Measurements from ENCODE around the gene UBE2E2. TPM values are rescaled to one million over a fixed set of nuclear protein-coding genes. Genes with fewer than 3 reads are reported as not detected.

UBE2E2 gene
- total and polyA plus RNA-seq, 2 experiments from 2014 or later, result 140 to 246 TPM

DNA sequence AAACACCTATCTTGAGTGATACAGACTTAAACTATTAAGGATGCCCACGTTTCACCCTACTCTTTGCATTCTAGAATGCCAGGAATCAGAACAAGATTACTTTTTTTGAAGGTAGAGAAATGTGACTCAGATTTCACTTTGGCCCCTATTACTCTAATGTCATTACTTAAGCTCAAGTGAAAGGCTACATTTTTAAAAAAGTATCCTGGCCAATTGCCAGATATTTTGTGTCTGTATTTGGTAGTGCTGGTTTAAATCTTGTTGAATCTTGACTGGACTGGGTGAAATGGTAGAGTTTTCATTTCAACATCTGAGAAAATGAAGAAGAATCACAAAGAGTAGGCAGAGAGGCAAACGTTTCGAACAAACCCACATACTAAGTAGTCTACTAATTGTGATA, 384.4 kb downstream of the UBE2E2 start:
- Histone ChIP-seq H3K27me3 (no peaks in the 10 kb centered on the region), H3K27ac (no peak overlapping the region), H3K4me1 (ENCODE audit: low read depth) (peaks cover 19% of the 10 kb centered on the region), H3K36me3 (no peaks in the 10 kb centered on the region), H3K4me3 (no peak overlapping the region), H3K9me3 (ENCODE audit: low read depth) (no peaks in the 10 kb centered on the region)
- TF ChIP-seq, protein P1, sequence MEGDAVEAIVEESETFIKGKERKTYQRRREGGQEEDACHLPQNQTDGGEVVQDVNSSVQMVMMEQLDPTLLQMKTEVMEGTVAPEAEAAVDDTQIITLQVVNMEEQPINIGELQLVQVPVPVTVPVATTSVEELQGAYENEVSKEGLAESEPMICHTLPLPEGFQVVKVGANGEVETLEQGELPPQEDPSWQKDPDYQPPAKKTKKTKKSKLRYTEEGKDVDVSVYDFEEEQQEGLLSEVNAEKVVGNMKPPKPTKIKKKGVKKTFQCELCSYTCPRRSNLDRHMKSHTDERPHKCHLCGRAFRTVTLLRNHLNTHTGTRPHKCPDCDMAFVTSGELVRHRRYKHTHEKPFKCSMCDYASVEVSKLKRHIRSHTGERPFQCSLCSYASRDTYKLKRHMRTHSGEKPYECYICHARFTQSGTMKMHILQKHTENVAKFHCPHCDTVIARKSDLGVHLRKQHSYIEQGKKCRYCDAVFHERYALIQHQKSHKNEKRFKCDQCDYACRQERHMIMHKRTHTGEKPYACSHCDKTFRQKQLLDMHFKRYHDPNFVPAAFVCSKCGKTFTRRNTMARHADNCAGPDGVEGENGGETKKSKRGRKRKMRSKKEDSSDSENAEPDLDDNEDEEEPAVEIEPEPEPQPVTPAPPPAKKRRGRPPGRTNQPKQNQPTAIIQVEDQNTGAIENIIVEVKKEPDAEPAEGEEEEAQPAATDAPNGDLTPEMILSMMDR (IDR thresholded peaks at IDR 0.05; ENCODE audit: low read depth, low read length), result no peak
- no peak for DNase-seq (ENCODE audit: low read depth in 1 of 2, low spot score in 1 of 2)

DNA sequence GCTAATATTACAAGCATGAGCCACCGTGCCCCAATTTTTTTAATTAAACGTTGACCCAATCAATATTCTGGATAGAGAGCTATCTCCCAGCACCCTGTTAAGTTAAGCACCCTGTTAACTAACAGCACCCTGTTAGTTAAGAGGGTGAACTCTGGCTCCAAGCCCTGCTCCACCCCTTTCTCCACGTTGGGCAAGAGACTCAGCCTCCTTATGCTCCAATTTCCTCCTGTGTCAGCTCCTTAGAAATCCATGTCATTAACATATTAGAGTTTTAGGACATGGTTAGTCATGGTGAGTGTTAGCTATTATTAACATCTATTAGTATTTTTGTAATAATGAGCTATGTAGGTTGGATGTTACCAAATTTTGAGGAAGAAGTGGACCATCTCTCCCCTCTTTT, 385.4 kb downstream of the UBE2E2 start:
- TF ChIP-seq, protein P1 (IDR thresholded peaks at IDR 0.05; ENCODE audit: low read depth, low read length), result no peak
- no peaks in the 10 kb centered on the region for H3K36me3 ChIP-seq
- no peaks in the 10 kb centered on the region for H3K9me3 ChIP-seq (ENCODE audit: low read depth)
- H3K27ac ChIP-seq, result no peak overlapping the region
- H3K27me3 ChIP-seq, result no peaks in the 10 kb centered on the region
- no peak for DNase-seq (ENCODE audit: low read depth in 1 of 2, low spot score in 1 of 2)
- no peak overlapping the region for H3K4me3 ChIP-seq
- peaks cover 19% of the 10 kb centered on the region for H3K4me1 ChIP-seq (ENCODE audit: low read depth)

DNA sequence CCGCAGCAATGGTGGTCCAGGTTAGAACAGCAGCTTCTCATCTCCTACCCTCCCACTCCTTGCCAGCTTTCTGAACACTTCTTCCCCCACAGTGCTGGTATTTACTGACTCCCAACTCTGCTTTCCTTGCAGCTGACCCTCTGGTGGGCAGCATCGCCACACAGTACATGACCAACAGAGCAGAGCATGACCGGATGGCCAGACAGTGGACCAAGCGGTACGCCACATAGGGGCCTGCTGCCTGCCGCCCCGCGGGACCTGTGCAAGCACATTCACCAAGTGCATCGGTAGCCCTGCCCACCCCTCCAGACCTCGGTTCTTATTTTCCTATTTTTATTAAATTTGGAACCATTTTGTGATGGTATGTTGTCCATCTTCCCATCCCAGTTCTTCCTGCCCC, 386.5 kb downstream of the UBE2E2 start:
- Histone ChIP-seq H3K9me3 (ENCODE audit: low read depth) (no peaks in the 10 kb centered on the region), H3K27ac (no peak overlapping the region), H3K4me1 (ENCODE audit: low read depth) (peaks cover 19% of the 10 kb centered on the region), H3K4me3 (no peak overlapping the region), H3K27me3 (no peaks in the 10 kb centered on the region), H3K36me3 (no peaks in the 10 kb centered on the region)
- no peak for DNase-seq (ENCODE audit: low read depth in 1 of 2, low spot score in 1 of 2)
- TF ChIP-seq, protein P1 (IDR thresholded peaks at IDR 0.05; ENCODE audit: low read depth, low read length), result no peak

DNA sequence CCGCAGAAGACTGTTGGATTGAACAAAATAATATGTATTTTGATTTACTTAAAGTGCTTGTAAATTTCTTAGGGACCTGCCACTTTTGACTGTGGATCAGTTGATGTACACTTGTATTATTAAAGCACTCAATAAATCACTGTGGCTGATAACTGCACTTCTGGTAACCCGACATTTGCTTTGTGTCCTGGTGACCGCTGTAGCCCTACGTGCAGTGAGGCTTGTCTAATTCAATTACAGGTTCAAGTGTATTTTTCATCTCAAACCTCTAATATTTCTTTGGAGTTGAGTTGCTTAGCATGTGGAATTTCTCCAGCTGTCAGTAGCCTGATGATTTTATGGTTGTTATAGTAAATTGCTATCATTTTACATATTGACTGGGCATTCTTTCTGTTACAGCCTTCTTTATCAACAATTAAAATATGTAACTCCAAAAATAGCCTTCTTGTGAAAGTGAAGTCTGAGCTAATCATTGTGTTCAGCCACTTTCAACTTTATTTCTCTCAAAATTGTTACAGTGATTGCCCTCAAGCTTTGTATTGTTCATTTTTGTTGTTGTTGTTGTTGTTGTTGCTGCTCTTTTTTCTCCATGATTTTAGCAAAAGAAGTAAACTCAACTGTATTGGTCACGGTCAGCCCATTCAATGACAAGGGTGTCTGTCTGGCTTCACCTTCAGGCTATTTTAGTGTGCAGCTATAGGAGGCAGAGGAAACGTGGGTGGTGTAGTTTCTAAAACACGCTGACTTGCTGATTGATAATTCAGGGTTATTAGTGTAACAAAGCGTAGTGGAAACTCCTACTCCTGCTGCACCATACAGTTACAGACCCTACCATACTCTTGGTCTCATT, 387.5 kb downstream of the UBE2E2 start:
- no peaks in the 10 kb centered on the region for H3K9me3 ChIP-seq (ENCODE audit: low read depth)
- H3K4me3 ChIP-seq, result no peak overlapping the region
- H3K27me3 ChIP-seq, result no peaks in the 10 kb centered on the region
- peaks cover 19% of the 10 kb centered on the region for H3K4me1 ChIP-seq (ENCODE audit: low read depth)
- DNase-seq (ENCODE audit: low read depth in 1 of 2, low spot score in 1 of 2), result peak in 1 of 2 donors; percentile 36
- peak overlapping the region; percentile 24 for H3K27ac ChIP-seq
- TF ChIP-seq, protein P1 (IDR thresholded peaks at IDR 0.05; ENCODE audit: low read depth, low read length), result no peak
- H3K36me3 ChIP-seq, result no peaks in the 10 kb centered on the region

DNA sequence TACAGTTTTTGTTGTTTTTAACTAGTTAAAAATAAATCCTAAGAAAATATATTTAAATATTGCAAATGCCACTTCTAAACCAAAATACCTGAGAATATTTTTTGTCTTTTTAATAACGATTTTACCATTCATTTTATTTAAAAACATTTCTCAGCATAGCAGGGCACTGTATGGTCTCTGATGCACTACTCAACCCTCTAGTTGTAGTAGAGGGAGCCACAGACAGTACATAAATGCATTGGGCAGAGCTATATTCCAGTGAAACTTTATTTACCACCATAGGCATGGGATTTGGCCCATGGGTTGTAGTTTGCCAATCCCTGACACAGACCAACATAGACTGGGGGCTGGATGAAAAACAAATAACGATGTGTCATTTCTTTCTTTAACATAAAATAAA, 388.2 kb downstream of the UBE2E2 start:
- Histone ChIP-seq H3K27ac (no peak overlapping the region), H3K4me1 (ENCODE audit: low read depth) (peaks cover 19% of the 10 kb centered on the region), H3K27me3 (no peaks in the 10 kb centered on the region), H3K36me3 (no peaks in the 10 kb centered on the region), H3K4me3 (no peak overlapping the region), H3K9me3 (ENCODE audit: low read depth) (no peaks in the 10 kb centered on the region)
- DNase-seq (ENCODE audit: low read depth in 1 of 2, low spot score in 1 of 2), result no peak
- TF ChIP-seq, protein P1 (IDR thresholded peaks at IDR 0.05; ENCODE audit: low read depth, low read length), result no peak
